ENCODE measurements around the gene CHST13.

Gene CHST13

DNA sequence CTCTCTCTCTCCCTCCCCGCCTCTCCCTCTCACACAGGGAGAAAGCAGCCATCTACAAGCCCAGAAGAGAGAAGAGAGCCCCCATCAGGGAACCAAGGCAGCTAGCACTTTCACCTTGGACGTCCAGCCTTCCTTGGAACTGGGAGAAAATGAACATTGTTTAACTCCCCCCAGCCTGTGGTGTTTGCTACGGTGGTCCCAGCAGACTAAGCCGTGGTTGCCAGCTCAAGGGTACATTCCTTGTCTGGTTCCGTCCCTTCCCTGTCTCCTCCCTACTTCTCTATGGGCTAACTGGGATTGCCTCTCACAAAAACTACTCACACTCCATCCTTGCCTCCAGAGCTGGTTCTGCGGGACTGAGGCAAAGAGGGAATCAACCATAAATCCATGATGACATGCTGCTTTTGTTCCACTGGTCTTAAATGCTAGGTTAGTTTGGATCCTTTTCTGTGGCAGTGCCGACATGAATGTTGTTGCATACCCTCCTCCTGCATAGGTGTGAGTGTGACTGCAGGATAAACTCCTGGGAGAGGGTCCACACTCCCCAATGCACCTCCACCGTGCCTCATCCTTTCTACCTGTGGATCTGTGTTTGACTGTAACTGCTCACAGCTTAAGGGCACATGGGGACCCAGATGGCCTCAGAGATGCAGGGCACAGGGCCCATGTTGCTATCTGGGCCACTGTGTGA, 22.7 kb downstream of the CHST13 start:
- DNase-seq: no peak
- Histone ChIP-seq H3K4me1 (ENCODE audit: insufficient read depth, low read length) (peaks cover 17% of the 10 kb centered on the region), H3K79me2 (ENCODE audit: insufficient read depth, low read length) (no peaks in the 10 kb centered on the region), H3K4me3 (ENCODE audit: low read depth in 1 of 2, low read length in 2 of 2) (no peak overlapping the region), H3K4me2 (ENCODE audit: insufficient read depth, low read length) (no peak overlapping the region), H3K9ac (ENCODE audit: low read depth, low read length) (no peak overlapping the region), H3K36me3 (ENCODE audit: insufficient read depth, low read length) (no peaks in the 10 kb centered on the region), H3K9me3 (ENCODE audit: insufficient read depth, low read length, severe bottlenecking) (no peaks in the 10 kb centered on the region), H2AFZ (ENCODE audit: low read depth, low read length) (no peak overlapping the region), H4K20me1 (ENCODE audit: insufficient read depth, low read length) (no peaks in the 10 kb centered on the region), H3K27ac (ENCODE audit: low read length) (no peak overlapping the region), H3K27me3 (ENCODE audit: insufficient read depth, low read length, poor library complexity) (no peaks in the 10 kb centered on the region)
- no peak for ATAC-seq (ENCODE audit: insufficient read depth, low read depth)
- no peak for TF ChIP-seq EZH2 (IDR thresholded peaks at IDR 0.05; ENCODE audit: borderline replicate concordance, low read depth, low read length, severe bottlenecking)

DNA sequence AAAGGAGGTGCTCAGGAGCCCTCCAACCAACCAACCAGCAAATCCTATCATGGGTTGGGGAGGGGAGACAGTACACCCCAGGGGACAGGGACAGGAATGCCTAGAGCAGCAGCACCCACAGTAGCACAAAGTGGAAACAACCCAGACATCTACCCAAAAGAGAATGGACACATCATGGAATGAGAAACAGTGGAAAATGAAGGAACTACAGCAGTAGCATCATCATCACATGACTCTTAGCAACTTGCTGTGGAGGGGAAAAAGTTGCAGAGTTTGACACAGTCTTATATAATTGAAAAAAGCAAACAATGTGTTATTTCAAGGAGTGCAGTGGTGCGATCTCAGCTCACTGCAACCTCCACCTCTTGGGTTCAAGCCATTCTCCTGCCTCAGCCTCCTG, 23.8 kb downstream of the CHST13 start:
- H3K27me3 ChIP-seq (ENCODE audit: insufficient read depth, low read length, poor library complexity): no peaks in the 10 kb centered on the region

DNA sequence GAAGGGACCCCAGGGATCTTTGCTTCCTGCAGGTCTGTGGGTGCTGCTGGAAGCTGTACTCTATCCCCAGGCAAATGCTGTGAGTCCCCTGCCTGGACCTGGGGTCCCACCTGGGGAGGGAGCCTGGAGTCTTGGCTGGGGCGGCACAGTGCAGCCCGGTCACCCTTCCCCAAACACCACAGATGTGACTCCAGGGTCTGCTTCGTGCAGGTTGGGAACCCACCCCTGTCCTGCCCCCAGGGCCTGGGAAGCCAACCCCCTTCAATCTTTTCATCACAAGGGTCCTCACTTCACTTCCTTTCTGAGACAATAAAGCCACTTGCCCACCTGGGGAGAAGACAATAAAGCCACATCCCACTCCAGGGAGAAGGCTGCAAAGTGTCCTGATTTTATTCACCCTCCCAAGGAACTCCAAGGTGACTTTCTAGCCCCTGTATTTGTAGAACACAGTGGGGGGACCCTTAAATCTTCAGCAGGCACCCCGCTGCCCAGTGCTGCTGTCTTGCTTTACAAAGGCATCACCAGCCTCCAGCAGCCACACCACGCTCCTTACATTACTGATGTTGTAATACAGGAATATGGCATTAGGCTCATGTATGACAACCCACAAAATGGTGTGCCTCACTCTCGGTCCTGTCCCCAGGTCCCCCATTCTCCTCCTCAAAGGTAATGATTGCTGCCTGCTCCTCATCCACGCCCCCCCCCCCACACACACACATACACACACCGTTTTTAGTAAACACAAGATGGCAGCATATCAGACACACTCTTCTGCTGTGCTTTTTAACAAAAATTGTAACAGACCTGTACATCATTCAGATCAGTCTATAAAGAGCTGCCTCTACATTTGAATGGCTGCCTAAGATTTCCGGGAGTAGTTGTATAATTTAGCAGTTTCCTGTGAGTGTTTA, 24.9 kb downstream of the CHST13 start:
- peak; percentile 3 for DNase-seq
- Histone ChIP-seq H3K9ac (ENCODE audit: low read depth, low read length) (no peak overlapping the region), H3K4me2 (ENCODE audit: insufficient read depth, low read length) (no peak overlapping the region), H2AFZ (ENCODE audit: low read depth, low read length) (peak overlapping the region; percentile 46; the same call in 1 of the 2 replicates), H3K27ac (ENCODE audit: low read length) (no peak overlapping the region), H3K9me3 (ENCODE audit: insufficient read depth, low read length, severe bottlenecking) (no peaks in the 10 kb centered on the region), H3K36me3 (ENCODE audit: insufficient read depth, low read length) (no peaks in the 10 kb centered on the region), H3K27me3 (ENCODE audit: insufficient read depth, low read length, poor library complexity) (no peaks in the 10 kb centered on the region), H4K20me1 (ENCODE audit: insufficient read depth, low read length) (no peaks in the 10 kb centered on the region), H3K4me1 (ENCODE audit: insufficient read depth, low read length) (peaks cover 14% of the 10 kb centered on the region), H3K4me3 (ENCODE audit: low read depth in 1 of 2, low read length in 2 of 2) (no peak overlapping the region), H3K79me2 (ENCODE audit: insufficient read depth, low read length) (no peaks in the 10 kb centered on the region)
- ATAC-seq (ENCODE audit: insufficient read depth, low read depth): no peak; the same call in 2 of the 3 replicates
- no peak for TF ChIP-seq EZH2 (IDR thresholded peaks at IDR 0.05; ENCODE audit: borderline replicate concordance, low read depth, low read length, severe bottlenecking)
- TF ChIP-seq, protein P1, sequence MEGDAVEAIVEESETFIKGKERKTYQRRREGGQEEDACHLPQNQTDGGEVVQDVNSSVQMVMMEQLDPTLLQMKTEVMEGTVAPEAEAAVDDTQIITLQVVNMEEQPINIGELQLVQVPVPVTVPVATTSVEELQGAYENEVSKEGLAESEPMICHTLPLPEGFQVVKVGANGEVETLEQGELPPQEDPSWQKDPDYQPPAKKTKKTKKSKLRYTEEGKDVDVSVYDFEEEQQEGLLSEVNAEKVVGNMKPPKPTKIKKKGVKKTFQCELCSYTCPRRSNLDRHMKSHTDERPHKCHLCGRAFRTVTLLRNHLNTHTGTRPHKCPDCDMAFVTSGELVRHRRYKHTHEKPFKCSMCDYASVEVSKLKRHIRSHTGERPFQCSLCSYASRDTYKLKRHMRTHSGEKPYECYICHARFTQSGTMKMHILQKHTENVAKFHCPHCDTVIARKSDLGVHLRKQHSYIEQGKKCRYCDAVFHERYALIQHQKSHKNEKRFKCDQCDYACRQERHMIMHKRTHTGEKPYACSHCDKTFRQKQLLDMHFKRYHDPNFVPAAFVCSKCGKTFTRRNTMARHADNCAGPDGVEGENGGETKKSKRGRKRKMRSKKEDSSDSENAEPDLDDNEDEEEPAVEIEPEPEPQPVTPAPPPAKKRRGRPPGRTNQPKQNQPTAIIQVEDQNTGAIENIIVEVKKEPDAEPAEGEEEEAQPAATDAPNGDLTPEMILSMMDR (IDR thresholded peaks at IDR 0.05; ENCODE audit: borderline replicate concordance, extremely low read depth, low read length, poor library complexity, severe bottlenecking): peak; percentile 25

More for the DNA sequence above, 23.8 kb downstream of the CHST13 start:
- Histone ChIP-seq H3K27ac (ENCODE audit: low read length) (no peak overlapping the region), H3K4me2 (ENCODE audit: insufficient read depth, low read length) (no peak overlapping the region), H3K9ac (ENCODE audit: low read depth, low read length) (no peak overlapping the region), H2AFZ (ENCODE audit: low read depth, low read length) (no peak overlapping the region), H3K9me3 (ENCODE audit: insufficient read depth, low read length, severe bottlenecking) (no peaks in the 10 kb centered on the region), H3K36me3 (ENCODE audit: insufficient read depth, low read length) (no peaks in the 10 kb centered on the region), H4K20me1 (ENCODE audit: insufficient read depth, low read length) (no peaks in the 10 kb centered on the region), H3K4me3 (ENCODE audit: low read depth in 1 of 2, low read length in 2 of 2) (no peak overlapping the region), H3K4me1 (ENCODE audit: insufficient read depth, low read length) (peaks cover 14% of the 10 kb centered on the region), H3K79me2 (ENCODE audit: insufficient read depth, low read length) (no peaks in the 10 kb centered on the region)
- DNase-seq: no peak
- no peak for TF ChIP-seq EZH2 (IDR thresholded peaks at IDR 0.05; ENCODE audit: borderline replicate concordance, low read depth, low read length, severe bottlenecking)
- TF ChIP-seq, protein P1 (IDR thresholded peaks at IDR 0.05; ENCODE audit: borderline replicate concordance, extremely low read depth, low read length, poor library complexity, severe bottlenecking): no peak
- ATAC-seq (ENCODE audit: insufficient read depth, low read depth): no peak
